ENCODE measurements around the gene PITPNC1. TPM values are rescaled to one million over a fixed set of nuclear protein-coding genes. Genes with fewer than 3 reads are reported as not detected.
"Not testable (repeated sequence)": the region's sequence is repeated elsewhere in the genome, so short reads cannot be mapped to it uniquely, and the experiment has no call there.

The PITPNC1 gene
- total and polyA plus RNA-seq, 12 donors: 4.9 to 33.0 (median 14.0) TPM

DNA sequence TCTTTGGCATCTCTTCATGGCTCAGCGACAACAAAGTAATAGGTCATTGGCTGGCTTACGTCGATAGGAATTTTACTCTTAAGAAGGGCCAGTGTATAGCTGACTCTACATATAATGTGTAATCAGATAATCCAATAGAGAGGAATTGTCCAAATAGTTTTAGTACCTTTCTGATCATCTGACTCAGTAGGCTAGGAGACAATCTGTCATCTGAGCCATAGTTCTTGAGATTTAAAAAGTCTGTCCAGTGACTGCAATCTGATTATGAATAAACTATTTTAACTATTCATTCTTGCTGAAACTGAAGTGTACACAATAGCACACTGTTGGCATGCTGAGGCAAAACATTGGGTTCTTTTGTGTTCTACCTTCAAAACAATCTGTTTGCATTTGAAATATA is 319.3 kb downstream of the PITPNC1 start:
- Histone ChIP-seq H3K4me3 (no peak overlapping the region), H3K36me3 (replicated peaks in 1 of 2) (no peaks in the 10 kb centered on the region), H3K9me3 (replicated peaks in 1 of 3) (no peaks in the 10 kb centered on the region), H3K4me1 (replicated peaks in 1 of 2) (no peaks in the 10 kb centered on the region), H3K27me3 (no peaks in the 10 kb centered on the region), H3K27ac (no peak overlapping the region)
- intact Hi-C loops (cut with DNase I): no loop called here
- 67 to 82% (median 77%) methylated on average over 3 of the region's 3 CpGs for WGBS, 4 donors
- DNase-seq: no peak
- TF ChIP-seq CTCF (IDR thresholded peaks at IDR 0.05) (no peak), POLR2A (IDR thresholded peaks at IDR 0.05) (no peak)

DNA sequence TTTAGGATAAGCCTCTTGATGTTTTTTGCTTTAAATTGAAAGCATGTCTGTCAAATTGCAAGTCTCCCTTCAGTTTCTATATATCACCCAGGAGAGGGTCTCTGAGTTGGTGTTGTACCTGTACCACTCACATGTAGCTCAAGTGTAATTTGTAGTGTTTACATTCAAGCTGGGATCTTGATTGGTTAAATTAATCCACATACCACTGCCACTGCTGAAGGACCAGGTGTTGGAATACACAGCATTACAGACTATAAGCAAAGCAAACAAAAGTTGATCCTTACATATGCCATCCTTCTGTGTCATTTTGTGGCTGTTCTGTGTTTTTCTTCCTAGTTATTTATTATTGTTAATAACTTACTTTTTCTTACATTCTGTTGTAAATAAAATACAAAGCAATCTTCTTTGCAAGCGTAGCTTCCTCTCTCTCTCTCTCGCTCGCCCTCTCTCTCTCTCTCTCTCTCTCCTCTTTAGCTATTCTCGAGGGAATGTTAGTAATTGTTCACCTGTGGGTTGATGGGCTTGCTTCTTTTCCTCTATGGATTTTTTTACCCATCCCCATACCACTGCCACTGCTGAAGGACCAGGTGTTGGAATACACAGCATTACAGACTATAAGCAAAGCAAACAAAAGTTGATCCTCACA is 319.9 kb downstream of the PITPNC1 start:
- intact Hi-C loops (cut with DNase I): no loop called here
- no peaks in the 10 kb centered on the region for H3K36me3 ChIP-seq (replicated peaks in 1 of 2)
- WGBS, 4 donors: 82 to 90% (median 89%) methylated on average over 4 of the region's 4 CpGs

DNA sequence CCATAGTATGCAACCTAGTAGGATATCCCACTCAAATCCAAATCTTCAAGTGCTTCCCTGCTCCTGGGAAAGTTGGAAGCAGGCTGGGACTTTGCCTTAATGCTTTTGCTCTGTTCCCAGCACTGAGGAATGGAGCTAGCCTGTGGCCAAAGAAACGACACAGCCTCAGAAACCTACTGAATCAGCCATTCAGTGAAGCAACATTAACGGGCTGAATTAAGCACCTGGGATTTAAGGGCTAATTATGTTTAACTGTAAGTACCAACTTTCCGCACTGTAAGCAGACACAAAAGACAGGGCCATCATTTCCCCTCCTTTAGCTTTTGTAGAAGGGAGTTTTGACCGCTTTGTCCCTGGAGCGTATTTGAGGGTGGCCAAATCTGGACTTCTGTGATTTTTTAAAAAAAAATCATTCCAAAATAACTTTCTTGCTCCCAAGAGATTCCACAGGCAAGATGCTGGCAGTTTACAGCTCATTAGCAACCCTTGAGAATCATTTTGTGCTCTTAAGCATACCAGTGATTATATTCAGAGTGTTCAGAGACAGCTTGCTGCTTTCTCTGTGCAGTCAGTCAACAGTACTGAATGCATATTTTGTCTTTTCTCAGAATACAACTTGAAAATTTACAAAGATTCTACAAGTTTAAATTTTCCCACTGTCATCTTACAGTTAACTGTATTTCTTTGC is 323.1 kb downstream of the PITPNC1 start:
- Histone ChIP-seq H3K4me3 (no peak overlapping the region), H3K9me3 (replicated peaks in 1 of 3) (no peaks in the 10 kb centered on the region), H3K36me3 (replicated peaks in 1 of 2) (no peaks in the 10 kb centered on the region), H3K27me3 (peaks cover 4% of the 10 kb centered on the region), H3K27ac (no peak overlapping the region), H3K4me1 (replicated peaks in 1 of 2) (no peaks in the 10 kb centered on the region)
- intact Hi-C loops (cut with DNase I): no loop called here
- TF ChIP-seq POLR2A (IDR thresholded peaks at IDR 0.05) (no peak), CTCF (IDR thresholded peaks at IDR 0.05) (no peak)
- DNase-seq: no peak
- 76 to 88% (median 79%) methylated on average over 5 of the region's 5 CpGs for WGBS, 4 donors

More for the DNA sequence above, 319.9 kb downstream of the PITPNC1 start:
- H3K4me1 ChIP-seq (replicated peaks in 1 of 2): no peaks in the 10 kb centered on the region
- TF ChIP-seq CTCF (IDR thresholded peaks at IDR 0.05) (no peak), POLR2A (IDR thresholded peaks at IDR 0.05) (no peak)
- no peak overlapping the region for H3K27ac ChIP-seq
- H3K4me3 ChIP-seq: no peak overlapping the region
- H3K9me3 ChIP-seq (replicated peaks in 1 of 3): no peaks in the 10 kb centered on the region
- no peaks in the 10 kb centered on the region for H3K27me3 ChIP-seq
- DNase-seq: no peak

DNA sequence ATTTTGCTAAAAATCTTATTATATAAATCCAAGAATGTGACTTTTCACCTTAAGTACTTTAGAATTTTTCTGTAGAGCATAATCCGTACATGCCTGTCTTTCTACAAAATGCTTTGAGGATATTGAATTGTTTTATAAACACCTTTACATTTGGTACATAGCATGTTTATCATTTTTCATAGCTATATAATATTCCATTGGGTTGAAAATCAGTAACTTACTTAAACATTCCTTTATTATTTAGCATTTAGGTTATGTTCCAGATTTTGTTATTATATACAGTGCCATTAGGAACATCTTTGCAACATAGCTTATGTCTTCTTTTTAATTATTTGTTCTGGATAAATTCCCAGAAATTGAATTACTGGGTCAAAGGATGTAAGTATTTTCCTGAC is 323.6 kb downstream of the PITPNC1 start:
- H3K9me3 ChIP-seq (replicated peaks in 1 of 3): no peaks in the 10 kb centered on the region
- H3K4me3 ChIP-seq: no peak overlapping the region
- no peak for DNase-seq
- TF ChIP-seq POLR2A (IDR thresholded peaks at IDR 0.05) (no peak), CTCF (IDR thresholded peaks at IDR 0.05) (no peak)
- WGBS, 4 donors: 62 to 83% (median 73%) methylated on average over 1 of the region's 1 CpG
- H3K27ac ChIP-seq: no peak overlapping the region
- H3K36me3 ChIP-seq (replicated peaks in 1 of 2): no peaks in the 10 kb centered on the region
- H3K27me3 ChIP-seq: peaks cover 4% of the 10 kb centered on the region
- intact Hi-C loops (cut with DNase I): no loop called here
- H3K4me1 ChIP-seq (replicated peaks in 1 of 2): no peaks in the 10 kb centered on the region

DNA sequence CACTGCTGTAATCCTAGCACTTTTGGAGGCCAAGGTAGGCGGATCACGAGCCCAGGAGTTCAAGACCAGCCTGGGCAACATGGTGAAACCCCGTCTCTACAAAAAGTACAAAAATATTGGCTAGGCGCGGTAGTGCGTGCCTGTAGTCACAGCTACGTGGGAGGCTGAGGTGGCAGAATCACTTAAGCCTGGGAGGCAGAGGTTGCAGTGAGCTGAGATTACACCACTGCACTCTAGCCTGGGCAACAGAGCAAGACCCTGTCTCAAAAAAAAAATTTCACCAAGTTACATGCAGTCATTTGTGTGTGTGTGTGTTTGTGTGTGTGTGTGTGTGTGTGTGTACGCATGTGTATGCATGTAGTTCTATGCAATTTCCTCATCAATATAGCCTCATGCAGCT is 325.8 kb downstream of the PITPNC1 start:
- H3K27me3 ChIP-seq; DNase-seq; intact Hi-C loops (cut with DNase I); H3K36me3 ChIP-seq (replicated peaks in 1 of 2); H3K9me3 ChIP-seq (replicated peaks in 1 of 3); H3K4me3 ChIP-seq; H3K27ac ChIP-seq; H3K4me1 ChIP-seq (replicated peaks in 1 of 2): not testable (repeated sequence)
- WGBS, 4 donors: 82 to 89% (median 86%) methylated on average over 8 of the region's 8 CpGs

Data from adrenal gland (tissue), 12 donors.